GM19463 (cell line): ENCODE results near the gene ZBTB43.
"Not testable (repeated sequence)": the region's sequence is repeated elsewhere in the genome, so short reads cannot be mapped to it uniquely, and the experiment has no call there.

Source experiments
- ATAC-seq: cut with Tn5 transposase; IDR thresholded peaks from one replicate; pipeline ENCODE4 v1.9.1; 2021; ENCODE audit warnings: mild to moderate bottlenecking, moderate library complexity; ENCODE audit not compliant: unreplicated experiment

ZBTB43 gene

GRCh38 chr9:126804696-126805553, at the start of gene ZBTB43:
Gene ZBTB43 (plus strand): TSS chr9:126805040. CDS start chr9:126832510, 27,470 bp downstream.
- ATAC-seq: peak; percentile 69

- no peak for ATAC-seq
Measured at GRCh38 chr9:126755317-126755875, 49.4 kb upstream of the ZBTB43 start.

- no peak for ATAC-seq
Measured at GRCh38 chr9:126756238-126756637, 48.6 kb upstream of the ZBTB43 start.

GRCh38 chr9:126756876-126757415, 47.9 kb upstream of the ZBTB43 start:
- no peak for ATAC-seq

GRCh38 chr9:126758916-126759585, 45.8 kb upstream of the ZBTB43 start:
- no peak for ATAC-seq

- ATAC-seq: no peak
Measured at GRCh38 chr9:126761274-126761673, 43.6 kb upstream of the ZBTB43 start.

- ATAC-seq: no peak
Measured at GRCh38 chr9:126763130-126763764, 41.6 kb upstream of the ZBTB43 start.

GRCh38 chr9:126773004-126773607, 31.7 kb upstream of the ZBTB43 start:
- no peak for ATAC-seq

GRCh38 chr9:126775926-126776325, 28.9 kb upstream of the ZBTB43 start:
- ATAC-seq: no peak

- ATAC-seq: no peak
Measured at GRCh38 chr9:126777733-126778132, 27.1 kb upstream of the ZBTB43 start.

GRCh38 chr9:126778141-126778540, 26.7 kb upstream of the ZBTB43 start:
- ATAC-seq: no peak

GRCh38 chr9:126778696-126779095, 26.1 kb upstream of the ZBTB43 start:
- ATAC-seq: not testable (repeated sequence)

GRCh38 chr9:126781186-126782052, 23.4 kb upstream of the ZBTB43 start:
- no peak for ATAC-seq

GRCh38 chr9:126782053-126782388, 22.8 kb upstream of the ZBTB43 start:
- no peak for ATAC-seq

- ATAC-seq: no peak
Measured at GRCh38 chr9:126783949-126784348, 20.9 kb upstream of the ZBTB43 start.

GRCh38 chr9:126784401-126784800, 20.4 kb upstream of the ZBTB43 start:
- no peak for ATAC-seq

GRCh38 chr9:126784841-126785240, 20.0 kb upstream of the ZBTB43 start:
- ATAC-seq: not testable (repeated sequence)

GRCh38 chr9:126788046-126788445, 16.8 kb upstream of the ZBTB43 start:
- ATAC-seq: no peak

GRCh38 chr9:126788634-126789349, 16.0 kb upstream of the ZBTB43 start:
- no peak for ATAC-seq
